GM12878 (cell line): ENCODE measurements around the gene RALGPS1.

Experiments
- CEBPZ ChIP-seq: fragments of 150-350 bp; IDR thresholded peaks from 2 replicates; pipeline ENCODE4 v1.6.1; 2016; ENCODE audit warnings: low read depth, low read length
- CTCF ChIP-seq, 3 experiments: IDR thresholded peaks in 2 of 3; conservative IDR thresholded peaks in 1 of 3; 2 replicates each; pipeline ENCODE4 v1.5.1; 2011; ENCODE audit warnings: low read depth in 3 of 3, low read length in 3 of 3, mild to moderate bottlenecking in 3 of 3, control low read depth in 2 of 3, moderate library complexity in 2 of 3, inconsistent platforms in 1 of 3, mixed read lengths in 1 of 3; ENCODE audit not compliant: control insufficient read depth in 2 of 3, insufficient read depth in 1 of 3; ENCODE audit errors: extremely low read depth in 1 of 3
- KDM1A ChIP-seq: fragments of 200-600 bp; sonication (generic); IDR thresholded peaks from 2 replicates; pipeline ENCODE4 v1.6.1; 2016; ENCODE audit warnings: borderline replicate concordance
- YY1 ChIP-seq: IDR thresholded peaks from 2 replicates; pipeline ENCODE4 v1.6.1; 2011; ENCODE audit warnings: low read depth, mild to moderate bottlenecking, low read length
- TF ChIP-seq, protein P1 (sequence below): fragments of 450-650 bp; IDR thresholded peaks from 2 replicates; pipeline ENCODE4 v1.6.1; 2014; ENCODE audit warnings: mild to moderate bottlenecking

GRCh38 chr9:127193483-127193882 lies 278.9 kb downstream of the RALGPS1 start:
- TF ChIP-seq CTCF (IDR thresholded peaks at IDR 0.05 in 2 of 3, conservative IDR thresholded peaks at IDR 0.05 in 1 of 3; ENCODE audit: control insufficient read depth in 2 of 3, extremely low read depth in 1 of 3, insufficient read depth in 1 of 3, low read depth in 3 of 3, low read length in 3 of 3) (no peak), CEBPZ (no peak), KDM1A (no peak), YY1 (no peak)
- TF ChIP-seq, protein P1, sequence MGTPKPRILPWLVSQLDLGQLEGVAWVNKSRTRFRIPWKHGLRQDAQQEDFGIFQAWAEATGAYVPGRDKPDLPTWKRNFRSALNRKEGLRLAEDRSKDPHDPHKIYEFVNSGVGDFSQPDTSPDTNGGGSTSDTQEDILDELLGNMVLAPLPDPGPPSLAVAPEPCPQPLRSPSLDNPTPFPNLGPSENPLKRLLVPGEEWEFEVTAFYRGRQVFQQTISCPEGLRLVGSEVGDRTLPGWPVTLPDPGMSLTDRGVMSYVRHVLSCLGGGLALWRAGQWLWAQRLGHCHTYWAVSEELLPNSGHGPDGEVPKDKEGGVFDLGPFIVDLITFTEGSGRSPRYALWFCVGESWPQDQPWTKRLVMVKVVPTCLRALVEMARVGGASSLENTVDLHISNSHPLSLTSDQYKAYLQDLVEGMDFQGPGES, result no peak
